ENCODE measurements around the gene TEX261.

The TEX261 gene

DNA sequence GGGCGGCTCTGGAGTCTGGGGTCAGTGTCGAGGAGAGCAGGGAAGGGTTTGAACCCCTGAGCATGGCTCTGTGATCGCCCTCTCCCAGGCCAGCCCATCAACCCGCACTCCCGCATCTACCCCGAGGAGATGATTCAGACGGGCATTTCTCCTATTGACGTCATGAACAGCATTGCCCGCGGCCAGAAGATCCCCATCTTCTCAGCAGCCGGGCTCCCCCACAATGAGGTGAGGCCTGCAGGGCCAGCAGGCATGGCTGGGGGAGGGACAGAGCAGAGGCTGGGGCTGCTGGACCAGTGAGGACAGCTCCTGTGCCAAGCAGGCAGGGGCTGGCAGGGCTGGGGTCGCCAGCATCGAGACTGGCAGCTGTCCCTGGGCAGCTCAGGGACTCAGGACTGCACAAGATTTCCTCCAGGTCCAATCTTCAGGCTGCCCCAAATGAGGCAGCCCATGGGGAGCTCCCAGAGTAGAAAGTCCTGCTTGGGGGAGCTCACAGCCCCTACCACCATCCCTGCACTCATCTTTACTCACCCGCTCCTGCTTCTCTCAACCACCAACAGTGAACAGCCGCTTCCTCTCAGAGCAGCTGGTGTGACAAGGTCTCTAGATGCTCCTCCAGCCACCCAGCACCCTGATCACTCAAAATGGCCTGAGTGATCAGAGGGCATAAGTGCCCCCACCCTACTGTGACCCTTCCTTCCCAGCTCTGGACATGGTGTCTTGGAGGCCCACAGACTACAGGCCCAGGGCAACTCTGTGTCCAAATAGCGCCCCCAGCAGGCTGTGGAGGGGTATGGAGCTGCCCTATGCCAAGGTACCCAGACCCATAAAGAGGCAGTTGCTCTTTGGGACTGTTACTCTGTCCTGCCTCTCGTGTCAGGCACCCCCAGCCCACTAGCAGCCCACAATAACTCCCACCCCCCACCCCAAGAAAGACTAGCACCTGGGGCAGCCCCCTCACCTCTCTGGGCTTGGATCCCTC lies 34.5 kb downstream of the TEX261 start:
- no peak for DNase-seq (ENCODE audit: low read depth in 3 of 3, low spot score in 1 of 3)

DNA sequence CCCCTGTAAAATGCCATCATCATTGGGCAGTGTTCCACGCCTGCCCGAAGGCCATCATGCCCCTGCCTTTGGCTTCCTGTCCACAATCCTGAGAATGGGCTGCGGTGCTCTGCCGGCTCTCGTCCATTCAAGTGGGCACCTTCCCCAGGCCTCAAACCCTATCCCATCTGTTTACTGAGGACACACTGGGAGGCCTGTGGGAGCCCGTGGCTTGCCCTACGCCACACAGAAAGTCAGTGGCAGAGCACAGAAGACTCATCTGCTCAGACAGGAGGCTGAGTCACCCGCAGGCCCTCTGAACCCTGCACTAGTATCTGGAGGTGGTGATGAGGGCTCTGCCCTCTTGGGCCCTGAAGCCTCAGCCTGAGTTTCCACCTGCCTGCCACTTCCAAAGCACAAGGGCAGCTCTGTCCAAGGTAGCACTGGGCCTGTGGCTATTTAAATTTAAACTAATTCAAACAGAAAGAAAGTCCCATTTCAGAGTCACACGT lies 35.4 kb downstream of the TEX261 start:
- DNase-seq (ENCODE audit: low read depth in 3 of 3, low spot score in 1 of 3) = no peak

DNA sequence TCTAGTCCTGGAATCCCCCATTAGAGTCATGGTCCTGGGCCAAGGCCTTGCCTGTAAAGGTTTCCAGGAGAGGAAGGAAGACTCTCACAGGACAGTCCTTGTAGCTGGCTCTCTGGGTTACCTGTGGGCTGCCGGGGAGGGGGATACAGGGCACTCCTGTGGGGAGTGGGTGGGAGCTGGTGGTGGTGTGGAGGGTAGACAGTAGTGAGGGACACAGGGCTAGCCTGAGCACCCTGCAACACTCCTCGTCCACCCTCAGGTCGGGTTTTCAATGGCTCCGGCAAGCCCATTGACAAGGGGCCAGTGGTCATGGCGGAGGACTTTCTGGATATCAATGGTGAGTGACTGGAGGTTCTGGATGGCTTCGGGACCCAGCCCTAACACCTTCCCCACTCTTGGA lies 35.9 kb downstream of the TEX261 start:
- no peak for DNase-seq (ENCODE audit: low read depth in 3 of 3, low spot score in 1 of 3)

DNA sequence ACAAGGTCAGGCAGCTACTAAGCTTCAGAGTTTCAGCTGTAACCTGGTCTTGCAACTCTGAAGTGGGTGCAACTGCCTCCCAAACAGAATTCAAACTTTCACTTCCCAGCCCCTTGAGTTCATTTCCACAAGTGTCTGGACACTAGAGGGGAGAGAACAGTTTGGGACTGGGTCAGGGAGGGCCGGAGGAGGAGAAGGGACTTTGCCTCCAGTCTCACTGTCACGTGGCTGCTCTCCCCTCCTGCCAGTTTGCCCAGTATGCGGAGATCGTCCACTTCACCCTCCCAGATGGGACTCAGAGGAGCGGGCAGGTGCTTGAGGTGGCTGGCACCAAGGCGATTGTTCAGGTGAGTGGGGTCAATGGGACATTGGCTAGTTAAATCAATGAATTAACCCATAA lies 36.9 kb downstream of the TEX261 start:
- DNase-seq (ENCODE audit: low read depth in 3 of 3, low spot score in 1 of 3) = no peak

DNA sequence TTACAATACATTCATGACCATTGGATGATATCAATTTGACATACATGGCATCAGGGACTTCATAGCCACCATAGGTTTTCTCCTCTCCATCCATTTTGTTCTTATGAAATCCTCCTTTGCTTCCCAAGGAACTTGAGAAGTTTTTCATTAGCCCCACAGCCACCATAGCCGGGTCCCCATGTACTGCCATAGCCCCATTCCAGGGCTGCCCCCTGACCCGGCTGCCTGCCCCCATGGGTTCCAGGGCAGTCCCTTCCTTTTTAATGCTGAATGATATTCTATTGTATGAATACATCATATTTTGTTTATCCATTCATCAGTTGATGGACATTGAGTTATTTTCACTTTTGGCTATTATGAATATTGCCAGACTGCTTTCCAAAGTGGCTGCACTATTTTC lies 38.5 kb downstream of the TEX261 start:
- DNase-seq (ENCODE audit: low read depth in 3 of 3, low spot score in 1 of 3) = no peak

DNA sequence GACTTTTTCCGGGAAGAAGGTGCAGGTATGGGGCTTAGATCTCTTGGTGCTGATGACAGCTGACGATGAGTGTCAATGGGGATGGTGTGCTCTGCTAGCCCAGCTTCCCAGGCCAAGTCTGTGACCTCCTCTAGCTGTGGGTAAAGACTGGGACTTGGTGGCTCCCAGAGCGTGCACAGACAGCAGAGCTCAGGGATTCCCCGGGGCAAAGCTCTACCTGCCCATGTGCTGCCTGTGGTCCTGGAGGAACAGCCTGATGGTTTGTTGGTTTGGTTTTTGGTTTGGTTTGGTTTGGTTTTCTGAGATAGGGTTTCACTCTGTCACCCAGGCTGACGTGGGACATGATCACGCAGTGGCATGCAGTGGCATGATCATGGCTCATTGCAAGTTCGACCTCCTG lies 39.8 kb downstream of the TEX261 start:
- no peak for DNase-seq (ENCODE audit: low read depth in 3 of 3, low spot score in 1 of 3)

DNA sequence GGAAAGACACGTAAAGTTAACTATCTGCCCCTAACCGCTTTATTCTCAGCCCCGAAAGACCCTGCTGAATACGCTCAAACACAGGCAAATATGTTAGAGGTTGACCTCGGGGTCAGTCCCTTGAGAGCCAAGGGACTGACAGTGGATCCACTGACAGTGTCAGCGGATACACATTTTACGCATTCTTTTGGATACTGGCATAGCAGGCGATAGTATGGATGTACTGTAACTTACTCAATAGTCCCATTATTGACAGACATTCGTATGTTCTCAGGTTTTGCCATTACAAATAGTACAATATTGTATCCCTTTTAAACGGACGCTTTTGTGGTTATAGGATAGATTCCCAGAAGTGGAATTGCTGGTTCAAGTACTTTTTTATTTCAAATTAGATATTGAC lies 45.6 kb downstream of the TEX261 start:
- no peak for DNase-seq (ENCODE audit: low read depth in 3 of 3, low spot score in 1 of 3)

DNA sequence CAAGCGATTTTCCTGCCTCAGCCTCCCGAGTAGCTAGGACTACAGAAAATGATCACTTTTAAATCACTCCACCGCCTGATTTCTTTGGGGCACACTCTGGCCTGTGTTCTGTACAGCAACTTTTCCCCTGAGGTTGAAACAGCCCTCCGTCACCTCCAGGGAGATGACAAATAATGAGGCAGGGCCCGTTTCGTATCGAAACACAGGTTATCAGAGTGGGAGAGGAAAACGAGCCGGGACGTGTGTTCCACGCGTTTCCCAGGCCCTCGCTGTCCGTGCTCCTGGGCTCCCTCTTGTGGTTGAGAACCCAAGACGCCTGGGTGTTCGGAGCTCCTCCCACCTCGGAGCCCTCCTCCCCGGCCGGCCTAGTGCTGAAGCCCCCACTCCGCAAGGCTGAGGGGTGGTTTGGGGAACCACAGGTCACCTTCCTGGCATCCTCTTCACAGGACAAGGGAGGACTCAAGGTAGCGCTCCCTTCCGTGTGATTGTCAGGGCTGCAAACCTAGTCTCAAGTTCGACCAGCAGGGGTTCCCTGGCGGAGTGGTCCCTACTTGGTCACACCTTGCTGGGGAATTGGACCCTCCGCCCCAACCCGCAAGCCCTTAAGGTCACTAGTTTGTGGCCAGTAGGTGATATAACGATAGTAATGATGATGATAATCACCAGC lies 46.2 kb downstream of the TEX261 start:
- peak; percentile 24 to 70 (median 43) for DNase-seq (ENCODE audit: low read depth in 3 of 3, low spot score in 1 of 3)

DNA sequence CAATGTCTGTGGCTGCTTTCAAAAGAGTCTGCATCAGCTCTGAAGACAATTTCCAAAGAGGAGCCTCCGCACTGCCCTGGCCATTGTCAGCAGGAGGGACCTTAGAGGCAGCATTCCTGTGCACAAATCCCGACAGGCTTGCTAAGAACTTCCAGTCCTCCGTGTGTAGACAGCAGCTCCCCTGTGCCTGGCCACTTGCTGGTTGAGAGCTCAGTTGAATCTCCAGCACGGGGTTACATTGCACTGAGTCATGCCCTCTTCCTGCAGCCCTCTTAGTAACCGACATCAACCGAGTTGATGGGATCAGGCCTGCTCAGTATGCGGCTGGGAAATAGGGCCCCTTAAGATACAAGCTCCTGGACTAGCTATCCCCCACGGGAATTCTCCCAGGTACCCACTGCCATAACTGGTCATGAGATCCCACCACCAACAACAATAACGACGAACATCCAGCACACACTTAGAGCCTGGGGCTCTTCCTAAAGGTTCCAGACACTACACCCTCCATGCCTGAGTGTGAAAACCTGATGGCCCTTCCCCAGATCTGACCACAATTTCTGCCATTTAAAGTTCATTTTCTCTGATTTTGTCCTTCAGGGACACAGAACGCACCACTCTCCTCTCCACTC lies 47.0 kb downstream of the TEX261 start:
- DNase-seq (ENCODE audit: low read depth in 3 of 3, low spot score in 1 of 3) = no peak

DNA sequence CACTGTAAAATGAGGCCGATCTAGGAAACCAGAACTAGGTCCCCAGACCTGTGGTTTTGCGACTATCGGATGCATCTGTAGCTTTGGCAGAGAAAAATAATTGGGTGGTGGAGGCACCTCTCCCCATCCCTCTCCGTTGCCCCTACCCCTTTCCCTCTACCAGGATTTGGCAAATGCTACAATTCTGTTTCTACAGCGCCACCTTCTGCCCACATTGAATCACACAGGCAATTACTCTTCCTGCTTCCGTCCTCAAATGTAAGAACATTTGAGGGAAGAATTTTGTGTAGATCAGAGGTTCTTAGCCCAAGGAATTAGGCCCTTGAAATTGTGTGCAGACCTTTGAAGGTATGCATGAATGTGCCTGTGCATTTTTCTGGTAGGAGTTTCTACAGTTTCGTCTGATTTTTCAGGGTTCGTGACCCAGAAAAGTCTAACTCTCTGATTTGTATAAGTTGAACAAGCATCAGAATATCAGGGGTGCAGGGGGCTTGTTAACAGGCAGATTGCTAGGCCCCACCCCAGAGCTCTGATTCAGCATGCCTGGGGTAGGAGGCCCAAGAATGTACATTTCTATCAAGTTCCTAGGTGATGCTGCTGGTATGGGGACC lies 47.7 kb downstream of the TEX261 start:
- no peak for DNase-seq (ENCODE audit: low read depth in 3 of 3, low spot score in 1 of 3)

DNA sequence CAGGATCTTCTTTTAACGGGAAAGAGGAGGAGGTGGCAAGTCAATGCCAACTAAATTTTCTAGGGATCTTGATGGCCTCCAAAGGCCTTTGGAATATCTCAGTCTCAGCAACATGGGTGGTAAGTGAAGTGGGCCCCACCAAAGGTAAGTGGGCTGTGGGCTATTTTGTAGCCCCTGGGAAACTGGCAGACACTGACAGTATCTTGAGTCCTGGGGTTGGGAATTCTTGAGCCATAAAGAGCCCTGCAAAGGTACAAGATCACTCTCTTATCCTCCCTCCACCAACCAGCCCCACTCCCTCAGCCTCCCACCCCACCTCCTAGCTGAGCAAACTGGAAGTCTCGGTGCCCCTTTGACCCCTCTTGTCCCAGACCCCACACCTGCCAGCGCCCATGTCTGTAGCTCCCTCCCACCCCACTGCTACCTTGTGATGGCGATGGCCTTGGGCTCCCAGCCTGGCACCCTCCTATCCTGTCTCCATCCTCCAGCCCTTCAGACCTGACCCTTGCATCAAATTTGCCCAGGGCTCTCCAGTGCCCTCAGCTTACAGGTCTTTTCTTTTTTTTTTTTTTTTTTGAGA lies 50.5 kb downstream of the TEX261 start:
- DNase-seq (ENCODE audit: low read depth in 3 of 3, low spot score in 1 of 3) = no peak

DNA sequence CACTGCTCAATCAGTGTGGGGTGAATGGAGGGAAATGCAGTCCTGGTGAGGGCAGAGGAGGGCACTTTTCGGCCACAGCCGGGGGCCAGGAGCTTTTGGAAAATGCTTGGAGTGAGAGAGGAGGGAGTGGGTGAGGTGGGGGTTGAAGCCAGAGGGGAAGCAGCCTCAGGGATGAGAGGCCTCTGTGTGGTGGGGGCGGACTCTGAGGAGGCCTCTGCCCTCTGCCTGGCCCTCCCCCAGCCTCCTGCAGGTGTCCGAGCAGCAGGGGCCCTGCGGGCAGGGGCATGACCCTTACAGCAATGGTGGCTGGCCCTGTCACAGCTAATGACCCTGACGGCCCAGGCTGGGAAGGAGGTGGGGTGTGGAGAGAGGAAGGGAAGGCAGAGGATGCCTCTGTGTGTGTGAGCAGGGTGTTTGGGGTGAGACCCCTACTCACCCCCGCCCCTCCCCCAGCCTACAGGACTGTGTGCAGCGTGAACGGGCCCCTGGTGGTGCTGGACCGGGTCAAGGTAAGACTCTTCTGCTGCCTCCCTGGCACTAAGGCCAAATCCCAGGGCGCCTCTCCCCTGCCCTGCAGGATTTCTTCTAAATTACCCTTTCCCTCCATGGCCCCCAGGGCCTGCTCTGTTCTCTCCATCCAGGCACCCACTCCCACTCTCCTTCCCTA lies 51.3 kb downstream of the TEX261 start:
- DNase-seq (ENCODE audit: low read depth in 3 of 3, low spot score in 1 of 3) = no peak

DNA sequence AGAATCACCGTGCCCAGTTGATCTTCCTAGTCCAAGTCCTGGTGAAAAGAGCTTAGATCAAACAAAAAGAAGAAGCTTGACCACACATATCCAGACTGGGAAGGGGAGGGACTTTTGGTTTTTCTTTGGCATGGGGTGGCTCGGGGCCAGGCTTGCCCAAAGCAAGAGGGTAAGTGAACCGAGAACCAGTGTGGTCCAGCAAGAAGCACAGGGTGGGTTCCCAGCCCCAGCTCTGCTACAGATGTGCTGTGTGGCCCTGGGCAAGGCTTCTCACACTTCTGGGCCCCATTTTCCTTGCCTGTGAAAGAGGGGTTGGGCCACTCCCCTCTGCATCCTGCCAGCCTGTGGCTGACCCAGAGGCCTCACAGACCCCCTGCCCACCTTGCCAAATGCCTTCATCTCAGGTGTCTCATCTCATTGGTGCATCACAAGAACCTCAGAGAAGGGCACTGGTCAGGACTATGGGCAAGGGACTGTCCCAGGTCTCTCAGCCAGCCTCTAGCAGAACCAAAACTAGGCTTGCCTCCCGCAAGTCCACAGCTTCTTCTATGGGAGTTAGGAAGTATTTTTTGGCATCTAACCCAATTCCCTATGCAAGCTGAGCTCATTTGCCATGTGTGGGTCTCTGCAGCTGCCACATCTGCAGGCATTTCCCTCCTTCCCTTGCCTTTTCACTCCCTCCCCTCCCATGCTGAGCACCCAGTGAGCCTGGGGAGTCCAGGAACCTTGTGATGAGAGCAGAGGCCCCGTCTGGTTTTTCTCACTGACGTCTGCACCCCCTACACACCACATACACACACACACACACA lies 52.1 kb downstream of the TEX261 start:
- DNase-seq (ENCODE audit: low read depth in 3 of 3, low spot score in 1 of 3) = no peak

DNA sequence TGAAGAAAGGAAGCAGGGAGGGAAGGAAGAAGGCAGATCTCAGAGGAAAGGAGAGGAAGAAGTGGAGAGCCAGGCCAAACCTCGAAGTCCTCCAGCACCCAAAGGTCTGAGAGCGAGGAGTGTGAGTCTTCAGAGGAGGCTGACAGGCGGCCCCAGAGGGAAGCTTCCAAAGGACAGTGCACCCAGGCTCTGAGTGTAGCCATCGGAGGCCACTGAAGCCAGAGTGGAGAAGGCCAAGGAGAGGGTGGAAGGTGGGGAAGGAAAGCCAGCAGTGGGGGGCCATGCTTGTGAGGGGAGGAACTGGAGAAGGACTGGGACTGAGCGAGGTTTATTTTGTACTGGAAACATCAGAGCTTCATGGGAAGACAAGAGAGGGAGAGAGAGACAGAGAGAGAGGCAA lies 53.0 kb downstream of the TEX261 start:
- DNase-seq (ENCODE audit: low read depth in 3 of 3, low spot score in 1 of 3) = no peak

DNA sequence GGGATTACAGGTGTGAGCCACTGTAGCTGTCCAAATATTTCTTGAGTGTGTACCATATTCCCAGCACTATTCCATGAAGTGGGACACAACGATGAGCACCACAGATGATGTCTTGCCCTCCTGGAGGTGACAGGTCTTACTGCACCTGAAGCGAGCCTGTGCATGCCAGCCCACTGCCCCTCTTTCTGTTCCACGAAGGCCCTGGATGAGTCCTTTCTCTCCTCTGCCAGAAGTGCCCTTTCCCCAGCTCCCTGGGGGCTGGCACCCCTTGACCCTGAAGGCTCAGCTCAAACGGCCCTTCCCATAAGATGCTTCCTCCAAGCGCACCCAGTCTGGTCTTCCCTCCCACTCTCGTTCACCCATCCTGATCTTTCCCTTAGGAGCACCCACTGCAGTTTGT lies 53.5 kb downstream of the TEX261 start:
- DNase-seq (ENCODE audit: low read depth in 3 of 3, low spot score in 1 of 3) = no peak

DNA sequence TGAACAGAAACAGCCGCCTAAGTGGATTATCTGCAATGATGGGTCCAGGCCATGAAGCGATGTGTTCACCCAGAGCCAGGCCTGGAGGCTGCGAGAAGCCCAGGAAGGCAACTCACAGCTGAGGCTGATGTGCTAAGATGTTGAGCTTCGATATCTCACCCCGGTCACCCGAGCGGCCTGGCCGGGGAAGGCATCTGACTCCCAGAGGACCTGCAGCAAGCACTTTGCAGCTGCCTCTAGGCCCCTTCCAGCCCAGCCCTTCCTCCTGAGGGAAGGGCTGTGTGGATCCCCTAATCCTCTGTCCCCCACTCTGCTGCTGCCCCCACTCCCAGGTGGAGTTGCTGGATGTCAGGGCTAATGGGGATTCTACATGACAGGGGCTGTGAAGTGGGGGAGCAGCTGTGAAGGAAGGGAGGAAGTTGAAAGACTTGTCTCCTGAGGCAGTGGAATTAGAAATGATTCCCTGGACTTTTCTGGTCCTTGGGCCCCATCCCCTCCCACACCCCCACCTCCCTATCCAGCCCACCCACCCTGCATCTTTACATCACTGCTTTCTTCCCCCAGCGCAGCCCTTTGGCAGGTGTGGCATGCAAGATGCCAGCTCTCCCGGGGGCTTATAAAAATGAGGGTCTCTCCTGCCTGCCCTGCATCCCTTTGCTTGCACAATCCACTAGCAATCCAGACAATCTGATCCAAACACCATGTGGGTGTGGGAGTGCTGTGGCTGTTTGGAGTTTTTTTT lies 54.7 kb downstream of the TEX261 start:
- DNase-seq (ENCODE audit: low read depth in 3 of 3, low spot score in 1 of 3) = no peak

DNA sequence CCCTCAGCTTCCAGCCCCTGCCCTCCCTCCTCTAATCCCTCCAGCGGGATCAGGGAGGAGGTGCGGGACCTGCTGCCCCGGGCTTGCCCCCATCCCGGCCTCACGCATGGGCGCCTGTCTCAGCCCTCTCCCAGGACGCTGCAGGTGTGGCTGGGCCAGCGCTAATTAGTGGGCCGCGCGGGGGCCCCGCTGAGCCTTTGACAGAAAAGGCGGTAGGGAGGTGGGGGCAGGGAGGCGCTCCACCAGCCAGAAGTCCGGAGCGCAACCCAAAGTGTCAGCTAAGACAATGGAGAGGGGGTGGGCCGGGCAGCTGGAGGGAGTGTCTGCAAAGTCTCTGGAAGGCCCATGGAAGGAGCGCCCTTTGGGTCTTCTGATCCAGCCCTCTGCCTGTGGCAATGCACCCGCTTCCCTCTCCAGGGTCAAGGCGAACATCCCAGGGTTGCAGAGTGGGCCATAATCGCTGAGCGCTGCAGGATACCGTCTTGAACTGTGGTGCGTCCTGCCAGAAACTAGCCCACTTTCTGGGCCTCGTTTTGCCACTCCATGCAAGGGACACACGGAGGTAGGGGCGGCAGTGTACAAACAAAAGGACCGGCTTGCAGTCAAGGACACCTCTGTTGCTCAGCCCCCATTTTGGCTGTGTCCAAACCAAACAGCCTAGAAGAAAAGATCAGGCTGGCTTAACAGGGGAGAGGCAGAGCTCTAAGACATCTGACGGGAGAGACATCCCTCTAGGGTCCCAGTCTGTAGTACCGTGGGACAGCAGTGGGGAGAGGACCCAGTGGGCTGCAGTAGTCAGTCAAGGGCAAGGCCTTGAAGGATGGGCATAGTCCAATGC lies 55.5 kb downstream of the TEX261 start:
- DNase-seq (ENCODE audit: low read depth in 3 of 3, low spot score in 1 of 3) = no peak

DNA sequence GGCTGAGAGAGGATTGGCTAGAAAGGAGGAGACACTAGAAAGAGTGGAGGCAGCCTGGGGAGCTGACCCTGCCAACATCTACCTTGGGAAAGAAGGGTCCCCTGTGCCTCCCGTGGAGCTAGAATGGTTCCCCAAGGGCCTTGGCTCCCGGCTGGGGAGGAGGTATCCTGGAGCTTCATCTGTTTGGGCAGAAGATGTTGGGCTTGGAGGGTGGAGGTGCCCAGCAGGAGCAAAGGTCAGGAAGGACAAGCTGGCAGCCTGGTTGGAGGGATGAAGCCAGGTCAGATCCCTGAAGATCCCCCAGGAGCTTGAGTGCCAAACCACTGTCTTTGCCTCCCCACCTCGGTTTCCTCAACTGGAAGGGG lies 56.1 kb downstream of the TEX261 start:
- DNase-seq (ENCODE audit: low read depth in 3 of 3, low spot score in 1 of 3) = no peak
